Right lobe of liver (tissue), 6 donors: ENCODE measurements around the gene HDDC2. TPM values are rescaled to one million over a fixed set of nuclear protein-coding genes. Genes with fewer than 3 reads are reported as not detected.
A peak's percentile ranks its signal among the peaks of the same experiment; 100 is the strongest.

ENCODE experiments used
- ATAC-seq, 4 donors: fragments of 200-7000 bp; cut with Tn5 transposase; one replicate each; pipeline ENCODE4 v1.9.1; 2020; ENCODE audit warnings: mild to moderate bottlenecking in 4 of 4, moderate library complexity in 4 of 4
- DNase-seq, 3 donors: peaks; one replicate each; pipeline ENCODE4 v3.0.0-alpha.2; 2020
- H3K27ac ChIP-seq, 3 donors: fragments of 200-600 bp; one replicate each; pipeline ENCODE4 v1.8.0; 2022
- H3K27me3 ChIP-seq, 2 donors: fragments of 200-600 bp; one replicate each; pipeline ENCODE4 v1.8.0; 2022
- H3K36me3 ChIP-seq, 4 donors: fragments of 200-600 bp; sonication (generic) in 1 of 4; one replicate each; pipeline versions ENCODE4 v1.5.1 to v1.8.0; 2017 to 2022; ENCODE audit warnings: control low read depth in 1 of 4
- H3K4me1 ChIP-seq, 4 donors: fragments of 200-600 bp; sonication (generic) in 1 of 4; one replicate each; pipeline versions ENCODE4 v1.5.1 to v1.8.0; 2017 to 2022; ENCODE audit warnings: control low read depth in 1 of 4
- H3K4me3 ChIP-seq, 3 donors: fragments of 200-600 bp; one replicate each; pipeline ENCODE4 v1.8.0; 2022
- H3K9me3 ChIP-seq, 4 donors: fragments of 200-600 bp; sonication (generic) in 1 of 4; one replicate each; pipeline versions ENCODE4 v1.5.1 to v1.8.0; 2017 to 2022; ENCODE audit warnings: control low read depth in 1 of 4
- POLR2A ChIP-seq: fragments of 450-650 bp; IDR thresholded peaks from one replicate; pipeline ENCODE4 v1.6.1; 2017; ENCODE audit warnings: antibody characterized with exemption, mild to moderate bottlenecking
- WGBS: methylation state at CpG from one replicate; pipeline ENCODE4 v1.1.6; 2018; ENCODE audit warnings: low coverage, low lambda C conversion rate; ENCODE audit not compliant: insufficient coverage; ENCODE audit errors: missing lambda C conversion rate; 5-methylcytosine and 5-hydroxymethylcytosine counted together
- intact Hi-C, 2 donors: fragments of 100-400 bp; cut with DNase I; formaldehyde crosslinking; loops; one replicate each; pipeline versions ENCODE4 v1.11.2 to v1.14.1; 2022
- total RNA-seq, 6 experiments: library from RNA; depleted of rRNA in 2 of 6; stranded (reverse); fragments of >200 nt in 2 of 6; fragmentation: NEBNext Ultra II Directional in 3 of 6; extraction: Animal tissue kit (Norgen Biotek cat#: 25700) in 3 of 6; gene quantifications; one replicate each; pipeline versions ENCODE4 v1.1.0 to v1.2.4, GENCODE V29; 2016 to 2023
- TF ChIP-seq, protein P1 (sequence below), 4 donors: fragments of 200-600 bp in 3 of 4; fragments of 450-650 bp in 1 of 4; IDR thresholded peaks; one replicate each; pipeline versions ENCODE4 v1.5.1 to v1.8.0; 2016 to 2022; ENCODE audit warnings: antibody characterized with exemption in 4 of 4, mild to moderate bottlenecking in 2 of 4
- donor health status: DM: no; HTN: yes; CAD: no.
- donor health status: DM: no; HTN: no; CAD: no.
- donor health status: DM: no; HTN: no; CAD: no.
- donor health status: DM: no; HTN: yes; CAD: no.
- donor health status: DM: no; HTN: yes; CAD: no.

Gene HDDC2
- total RNA-seq, 6 experiments from 2014 or later = 6.8 to 15.6 (median 9.5) TPM

- WGBS = 80% methylated on average over 1 of the region's 1 CpG
- no peak for DNase-seq
- peaks cover 0 to 6% (median 0%) of the 10 kb centered on the region in 4 donors for H3K36me3 ChIP-seq
- TF ChIP-seq POLR2A = no peak
- TF ChIP-seq, protein P1, sequence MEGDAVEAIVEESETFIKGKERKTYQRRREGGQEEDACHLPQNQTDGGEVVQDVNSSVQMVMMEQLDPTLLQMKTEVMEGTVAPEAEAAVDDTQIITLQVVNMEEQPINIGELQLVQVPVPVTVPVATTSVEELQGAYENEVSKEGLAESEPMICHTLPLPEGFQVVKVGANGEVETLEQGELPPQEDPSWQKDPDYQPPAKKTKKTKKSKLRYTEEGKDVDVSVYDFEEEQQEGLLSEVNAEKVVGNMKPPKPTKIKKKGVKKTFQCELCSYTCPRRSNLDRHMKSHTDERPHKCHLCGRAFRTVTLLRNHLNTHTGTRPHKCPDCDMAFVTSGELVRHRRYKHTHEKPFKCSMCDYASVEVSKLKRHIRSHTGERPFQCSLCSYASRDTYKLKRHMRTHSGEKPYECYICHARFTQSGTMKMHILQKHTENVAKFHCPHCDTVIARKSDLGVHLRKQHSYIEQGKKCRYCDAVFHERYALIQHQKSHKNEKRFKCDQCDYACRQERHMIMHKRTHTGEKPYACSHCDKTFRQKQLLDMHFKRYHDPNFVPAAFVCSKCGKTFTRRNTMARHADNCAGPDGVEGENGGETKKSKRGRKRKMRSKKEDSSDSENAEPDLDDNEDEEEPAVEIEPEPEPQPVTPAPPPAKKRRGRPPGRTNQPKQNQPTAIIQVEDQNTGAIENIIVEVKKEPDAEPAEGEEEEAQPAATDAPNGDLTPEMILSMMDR (IDR thresholded peaks at IDR 0.05) = no peak
- H3K27ac ChIP-seq = no peak overlapping the region
- no peaks in the 10 kb centered on the region for H3K27me3 ChIP-seq
- intact Hi-C loops = no loop called here
- ATAC-seq = no peak
- peaks cover 0 to 19% (median 5%) of the 10 kb centered on the region in 4 donors for H3K4me1 ChIP-seq
- H3K9me3 ChIP-seq = no peaks in the 10 kb centered on the region
- H3K4me3 ChIP-seq = no peak overlapping the region
These were observed 1.7 kb upstream of the HDDC2 start for GRCh38 chr6:125303512-125303854.

GRCh38 chr6:125302840-125303511 lies 1.2 kb upstream of the HDDC2 start:
- H3K36me3 ChIP-seq = peaks cover 0 to 7% (median 0%) of the 10 kb centered on the region in 4 donors
- ATAC-seq (no peak), DNase-seq (no peak)
- no peak for TF ChIP-seq POLR2A
- TF ChIP-seq, protein P1 (IDR thresholded peaks at IDR 0.05) = no peak
- H3K27ac ChIP-seq = no peak overlapping the region
- WGBS = 69% methylated on average over 4 of the region's 4 CpGs
- intact Hi-C loops = no loop called here
- no peaks in the 10 kb centered on the region for H3K9me3 ChIP-seq
- H3K4me3 ChIP-seq = no peak overlapping the region
- peaks cover 0 to 18% (median 5%) of the 10 kb centered on the region in 4 donors for H3K4me1 ChIP-seq
- H3K27me3 ChIP-seq = no peaks in the 10 kb centered on the region

DNA sequence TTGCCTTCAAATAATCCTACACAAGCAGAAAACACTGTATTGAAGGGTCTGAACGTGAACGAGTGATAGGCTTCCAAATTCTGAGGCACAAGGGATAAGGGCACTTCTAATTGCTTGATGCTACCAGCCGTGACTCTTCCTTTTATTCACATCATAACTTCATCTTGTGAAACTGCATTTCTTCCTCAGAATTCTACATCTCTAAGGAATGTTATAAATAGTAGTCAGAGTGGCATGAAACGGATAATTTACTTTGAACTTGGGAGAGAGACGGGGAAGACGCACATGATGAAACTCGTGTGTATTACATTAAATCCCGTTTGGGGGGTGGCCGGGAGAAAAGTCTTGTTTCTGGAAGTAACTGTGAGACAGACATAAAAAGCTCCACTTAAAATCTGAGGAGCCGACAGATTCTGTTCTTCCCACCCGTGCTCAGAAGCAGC lies 754 bp downstream of the HDDC2 start:
- TF ChIP-seq, protein P1 (IDR thresholded peaks at IDR 0.05) = no peak
- TF ChIP-seq POLR2A = no peak
- Histone ChIP-seq H3K27ac (peak overlapping the region; percentile 76 to 86 (median 81)), H3K36me3 (peaks cover 0 to 13% (median 0%) of the 10 kb centered on the region in 4 donors), H3K9me3 (no peaks in the 10 kb centered on the region), H3K4me3 (peak overlapping the region; percentile 61 to 76 (median 63)), H3K27me3 (no peaks in the 10 kb centered on the region), H3K4me1 (peaks cover 0 to 10% (median 5%) of the 10 kb centered on the region in 4 donors)
- ATAC-seq (no peak), DNase-seq (no peak)
- intact Hi-C loops = no loop called here
- WGBS = 3% methylated on average over 10 of the region's 11 CpGs

- 82% methylated on average over 1 of the region's 3 CpGs for WGBS
- Histone ChIP-seq H3K4me1 (peaks cover 0 to 21% (median 7%) of the 10 kb centered on the region in 4 donors), H3K9me3 (no peaks in the 10 kb centered on the region), H3K27me3 (no peaks in the 10 kb centered on the region), H3K36me3 (peaks cover 0 to 13% (median 2%) of the 10 kb centered on the region in 4 donors), H3K4me3 (no peak overlapping the region), H3K27ac (no peak overlapping the region)
- ATAC-seq (no peak), DNase-seq (no peak)
- intact Hi-C loops = no loop called here
- no peak for TF ChIP-seq POLR2A
- TF ChIP-seq, protein P1 (IDR thresholded peaks at IDR 0.05) = no peak
These were observed 2.5 kb downstream of the HDDC2 start for GRCh38 chr6:125299257-125299656.
